SK-N-SH (cell line): ENCODE data around the gene HOPX. TPM values are rescaled to one million over a fixed set of nuclear protein-coding genes. Genes with fewer than 3 reads are reported as not detected.

Source experiments
- CTCF ChIA-PET: fragments of 300-600, 350-600 bp; formaldehyde crosslinking; extraction: SDS; loops from one replicate; lab custom pipeline; 2021; lab: Yijun Ruan, JAX
- POLR2A ChIA-PET: fragments of 350-600 bp; sonication (Branson Sonifier 250); formaldehyde crosslinking; extraction: SDS; loops from one replicate; lab custom pipeline; 2020; ENCODE audit warnings: antibody characterized with exemption, inconsistent platforms; lab: Yijun Ruan, JAX
- DNase-seq: peaks from one replicate; pipeline ENCODE4 v3.0.0; 2012
- H2AFZ ChIP-seq: fragments of 200-600 bp; sonication (generic); 2 replicates; pipeline ENCODE4 v1.8.1; 2016; ENCODE audit warnings: antibody characterized with exemption, mild to moderate bottlenecking, low read depth
- H3F3A ChIP-seq: fragments of 200-600 bp; sonication (generic); replicated peaks from 2 replicates; pipeline ENCODE3; 2016; ENCODE audit warnings: antibody characterized with exemption, mild to moderate bottlenecking; ENCODE audit not compliant: insufficient read depth
- H3K27ac ChIP-seq, 2 experiments: fragments of 200-500 bp in 1 of 2; fragments of 200-600 bp in 1 of 2; sonication (Bioruptor generic) in 1 of 2; sonication (generic), shearing (Covaris generic) in 1 of 2; 2 replicates each; pipeline versions ENCODE4 v1.5.1 to v1.6.1; 2014 to 2016; ENCODE audit warnings: low read depth in 2 of 2, inconsistent platforms in 1 of 2, low read length in 1 of 2, mild to moderate bottlenecking in 1 of 2, mixed read lengths in 1 of 2
- H3K27me3 ChIP-seq: fragments of 200-600 bp; sonication (generic), shearing (Covaris generic); 2 replicates; pipeline ENCODE4 v1.6.1; 2016; ENCODE audit warnings: mixed run types; ENCODE audit not compliant: insufficient read depth
- H3K36me3 ChIP-seq, 2 experiments: fragments of 200-500 bp in 1 of 2; fragments of 200-600 bp in 1 of 2; sonication (Bioruptor generic) in 1 of 2; sonication (generic) in 1 of 2; replicated peaks in 1 of 2; 2 replicates each; pipeline versions ENCODE3 to v1.5.1; 2014 to 2016; ENCODE audit warnings: low read length in 1 of 2, mild to moderate bottlenecking in 1 of 2; ENCODE audit not compliant: insufficient read depth in 2 of 2, control insufficient read depth in 1 of 2
- H3K4me1 ChIP-seq, 2 experiments: fragments of 200-500 bp in 1 of 2; fragments of 200-600 bp in 1 of 2; sonication (Bioruptor generic) in 1 of 2; sonication (generic), shearing (Covaris generic) in 1 of 2; 2 replicates each; pipeline versions ENCODE4 v1.5.1 to v1.6.1; 2014 to 2016; ENCODE audit warnings: low read depth in 1 of 2, low read length in 1 of 2, mixed run types in 1 of 2; ENCODE audit not compliant: insufficient read depth in 2 of 2, control insufficient read depth in 1 of 2
- H3K4me2 ChIP-seq: fragments of 200-600 bp; sonication (generic), shearing (Covaris generic); 2 replicates; pipeline ENCODE4 v1.6.1; 2017; ENCODE audit warnings: mixed run types
- H3K4me3 ChIP-seq, 2 experiments: fragments of 200-500 bp in 1 of 2; fragments of 200-600 bp in 1 of 2; sonication (Bioruptor generic) in 1 of 2; sonication (generic), shearing (Covaris generic) in 1 of 2; 2 replicates each; pipeline versions ENCODE4 v1.5.1 to v1.8.1; 2014 to 2016; ENCODE audit warnings: low read depth in 2 of 2, inconsistent platforms in 1 of 2, low read length in 1 of 2, mild to moderate bottlenecking in 1 of 2, mixed read lengths in 1 of 2, moderate library complexity in 1 of 2
- H3K79me2 ChIP-seq: fragments of 200-600 bp; sonication (generic); 2 replicates; pipeline ENCODE4 v1.8.1; 2017; ENCODE audit warnings: mild to moderate bottlenecking; ENCODE audit not compliant: insufficient read depth
- H3K9ac ChIP-seq: fragments of 200-600 bp; sonication (generic); 2 replicates; pipeline ENCODE4 v1.6.1; 2017; ENCODE audit warnings: mixed run types
- H3K9me2 ChIP-seq: fragments of 200-600 bp; sonication (generic); 2 replicates; pipeline ENCODE4 v1.6.1; 2017; ENCODE audit warnings: mixed run types
- H3K9me3 ChIP-seq: fragments of 200-600 bp; sonication (generic); 2 replicates; pipeline ENCODE4 v1.6.1; 2017; ENCODE audit warnings: mixed run types, mild to moderate bottlenecking, moderate library complexity
- H4K20me1 ChIP-seq: fragments of 200-600 bp; sonication (generic); 2 replicates; pipeline ENCODE4 v1.6.1; 2017; ENCODE audit warnings: mild to moderate bottlenecking, mixed run types; ENCODE audit not compliant: insufficient read depth
- FOXJ3 ChIP-seq: sonication (generic); formaldehyde crosslinking; IDR thresholded peaks from 2 replicates; pipeline ENCODE4 v1.5.1; 2020; ENCODE audit warnings: mild to moderate bottlenecking, missing genetic modification reagents
- GABPA ChIP-seq: IDR thresholded peaks from 2 replicates; pipeline ENCODE4 v1.4.0; 2012; ENCODE audit warnings: low read depth, mild to moderate bottlenecking
- GATA2 ChIP-seq: sonication (generic); formaldehyde crosslinking; IDR thresholded peaks from 2 replicates; pipeline ENCODE4 v1.5.0; 2020; ENCODE audit warnings: mild to moderate bottlenecking, missing genetic modification reagents
- IRF3 ChIP-seq: fragments of 150-350 bp; IDR thresholded peaks from 2 replicates; pipeline ENCODE4 v1.6.1; 2016; ENCODE audit warnings: mild to moderate bottlenecking, low read depth, low read length
- MEF2A ChIP-seq: IDR thresholded peaks from 2 replicates; pipeline ENCODE4 v1.4.0; 2012; ENCODE audit warnings: low read depth, borderline replicate concordance
- NFIC ChIP-seq: IDR thresholded peaks from 2 replicates; pipeline ENCODE4 v1.4.0; 2012; ENCODE audit warnings: borderline replicate concordance
- NRF1 ChIP-seq: IDR thresholded peaks from 2 replicates; pipeline ENCODE4 v1.6.1; 2012; ENCODE audit warnings: low read depth, mild to moderate bottlenecking, low read length
- POLR2AphosphoS5 ChIP-seq: IDR thresholded peaks from 2 replicates; pipeline ENCODE4 v1.6.1; 2012; ENCODE audit warnings: low read depth, low read length
- RAD21 ChIP-seq: IDR thresholded peaks from 2 replicates; pipeline ENCODE4 v1.6.1; 2012; ENCODE audit warnings: mild to moderate bottlenecking, low read length
- RCOR1 ChIP-seq: fragments of 150-350 bp; IDR thresholded peaks from 2 replicates; pipeline ENCODE4 v1.6.1; 2017; ENCODE audit warnings: antibody characterized with exemption, low read length
- REST ChIP-seq: IDR thresholded peaks from 2 replicates; pipeline ENCODE4 v1.6.1; 2012; ENCODE audit warnings: mild to moderate bottlenecking, low read depth, low read length, moderate library complexity
- SMC3 ChIP-seq: IDR thresholded peaks from 2 replicates; pipeline ENCODE4 v1.6.1; 2012; ENCODE audit warnings: low read depth, low read length, improper control_type of control experiment
- TAF1 ChIP-seq: IDR thresholded peaks from 2 replicates; pipeline ENCODE4 v1.6.1; 2012; ENCODE audit warnings: low read depth, mild to moderate bottlenecking, low read length, moderate library complexity, borderline replicate concordance
- TEAD4 ChIP-seq: IDR thresholded peaks from 2 replicates; pipeline ENCODE4 v1.4.0; 2012; ENCODE audit warnings: mild to moderate bottlenecking, borderline replicate concordance; ENCODE audit not compliant: insufficient read depth
- YY1 ChIP-seq: IDR thresholded peaks from 2 replicates; pipeline ENCODE4 v1.4.0; 2012; ENCODE audit warnings: low read depth, mild to moderate bottlenecking
- WGBS: methylation state at CpG from one replicate; pipeline ENCODE4 v1.1.6; 2017; ENCODE audit warnings: low lambda C conversion rate; 5-methylcytosine and 5-hydroxymethylcytosine counted together
- polyA plus RNA-seq, 3 experiments: library from polyadenylated mRNA; depleted of rRNA; stranded (reverse); fragments of >200 nt; gene quantifications; 2 replicates each; pipeline ENCODE4 v1.2.3, GENCODE V29; 2012
- TF ChIP-seq, protein P1 (sequence below): fragments of 200-600 bp; sonication (generic); IDR thresholded peaks from 2 replicates; pipeline ENCODE4 v1.6.1; 2017; ENCODE audit warnings: antibody characterized with exemption, mild to moderate bottlenecking, moderate library complexity

Gene HOPX
- polyA plus RNA-seq, 1 of the 3 experiments (the other 2 are of a cell fraction), result 0.05 TPM

- H3F3A ChIP-seq, result peaks cover 3% of the 10 kb centered on the region
- TF ChIP-seq RAD21 (no peak), MEF2A (no peak), FOXJ3 (CRISPR knock-in tag) (no peak)
- TF ChIP-seq, protein P1, sequence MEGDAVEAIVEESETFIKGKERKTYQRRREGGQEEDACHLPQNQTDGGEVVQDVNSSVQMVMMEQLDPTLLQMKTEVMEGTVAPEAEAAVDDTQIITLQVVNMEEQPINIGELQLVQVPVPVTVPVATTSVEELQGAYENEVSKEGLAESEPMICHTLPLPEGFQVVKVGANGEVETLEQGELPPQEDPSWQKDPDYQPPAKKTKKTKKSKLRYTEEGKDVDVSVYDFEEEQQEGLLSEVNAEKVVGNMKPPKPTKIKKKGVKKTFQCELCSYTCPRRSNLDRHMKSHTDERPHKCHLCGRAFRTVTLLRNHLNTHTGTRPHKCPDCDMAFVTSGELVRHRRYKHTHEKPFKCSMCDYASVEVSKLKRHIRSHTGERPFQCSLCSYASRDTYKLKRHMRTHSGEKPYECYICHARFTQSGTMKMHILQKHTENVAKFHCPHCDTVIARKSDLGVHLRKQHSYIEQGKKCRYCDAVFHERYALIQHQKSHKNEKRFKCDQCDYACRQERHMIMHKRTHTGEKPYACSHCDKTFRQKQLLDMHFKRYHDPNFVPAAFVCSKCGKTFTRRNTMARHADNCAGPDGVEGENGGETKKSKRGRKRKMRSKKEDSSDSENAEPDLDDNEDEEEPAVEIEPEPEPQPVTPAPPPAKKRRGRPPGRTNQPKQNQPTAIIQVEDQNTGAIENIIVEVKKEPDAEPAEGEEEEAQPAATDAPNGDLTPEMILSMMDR, result no peak
- TF ChIP-seq, all 33 proteins: peak for 0
- Histone ChIP-seq H3K36me3 (no peaks in the 10 kb centered on the region), H3K4me1 (peaks cover 0 to 4% of the 10 kb centered on the region in 2 experiments; a peak in 1 of 4 replicates), H3K9ac (no peak overlapping the region), H3K27ac (no peak overlapping the region), H3K9me3 (no peaks in the 10 kb centered on the region), H4K20me1 (no peaks in the 10 kb centered on the region), H3K27me3 (peaks cover 21% of the 10 kb centered on the region; the same call in 1 of the 2 replicates), H2AFZ (no peak overlapping the region), H3K9me2 (no peaks in the 10 kb centered on the region), H3K4me3 (no peak overlapping the region), H3K4me2 (no peak overlapping the region), H3K79me2 (no peaks in the 10 kb centered on the region)
- DNase-seq, result no peak
- 74% methylated on average over 6 of the region's 6 CpGs for WGBS
- POLR2A ChIA-PET, result no interaction called here
- CTCF ChIA-PET, result interaction anchor here (1.5 to 2.5 kb wide), 3 partner anchors 8 to 186 kb away, joined by 4 to 10 read pairs (median 8); no protein-coding TSS in a partner anchor
Measured at GRCh38 chr4:56650262-56651055, 30.6 kb downstream of the HOPX start.

GRCh38 chr4:56649445-56650261 is 31.4 kb downstream of the HOPX start:
- peaks cover 13% of the 10 kb centered on the region; the same call in 1 of the 2 replicates for H3K27me3 ChIP-seq
- no peak for DNase-seq
- H3K36me3 ChIP-seq, result no peaks in the 10 kb centered on the region
- ChIA-PET POLR2A (no interaction called here), CTCF (interaction anchor here (1.5 to 2.5 kb wide), 3 partner anchors 9 to 187 kb away, joined by 4 to 10 read pairs (median 8); no protein-coding TSS in a partner anchor)
- no peak overlapping the region for H2AFZ ChIP-seq
- no peaks in the 10 kb centered on the region for H3K79me2 ChIP-seq
- no peaks in the 10 kb centered on the region for H3K4me1 ChIP-seq
- no peaks in the 10 kb centered on the region for H3K9me2 ChIP-seq
- H3K27ac ChIP-seq, result no peak overlapping the region
- WGBS, result 59% methylated on average over 5 of the region's 5 CpGs
- H3K4me3 ChIP-seq, result no peak overlapping the region
- H3F3A ChIP-seq, result peaks cover 3% of the 10 kb centered on the region
- TF ChIP-seq NRF1 (no peak), SMC3 (no peak), RCOR1 (no peak), GABPA (no peak), REST (no peak), POLR2AphosphoS5 (no peak), GATA2 (no peak), TAF1 (no peak), MEF2A (no peak), TEAD4 (no peak), NFIC (no peak), IRF3 (no peak), YY1 (no peak)
- H3K4me2 ChIP-seq, result no peak overlapping the region
- no peak overlapping the region for H3K9ac ChIP-seq
- H4K20me1 ChIP-seq, result no peaks in the 10 kb centered on the region
- no peaks in the 10 kb centered on the region for H3K9me3 ChIP-seq
